GM21737 (cell line): ENCODE data around the gene HELB.

Experiments used
- ATAC-seq: cut with Tn5 transposase; IDR thresholded peaks from one replicate; pipeline ENCODE4 v1.9.1; 2021; ENCODE audit warnings: mild to moderate bottlenecking, moderate library complexity; ENCODE audit not compliant: unreplicated experiment

The HELB gene

DNA sequence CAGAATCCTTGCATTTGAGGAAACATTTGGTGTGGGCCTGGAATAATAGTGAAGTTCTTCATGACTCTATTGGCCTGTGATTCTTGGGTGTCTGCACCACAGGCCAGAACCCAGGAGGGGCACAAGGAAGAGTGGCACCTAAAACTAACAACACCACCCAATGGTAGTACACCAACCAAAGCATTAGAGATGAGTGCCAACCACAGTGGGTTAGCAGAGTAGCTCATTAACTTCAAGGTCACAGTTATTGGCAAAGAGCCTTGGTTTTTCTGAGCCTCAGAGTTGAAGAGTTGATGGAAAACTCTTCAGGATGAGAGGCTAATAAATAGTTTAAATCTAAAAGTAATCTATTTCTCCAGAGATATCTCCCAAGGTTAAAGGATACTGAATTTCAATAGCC lies 57.0 kb downstream of the HELB start:
- no peak for ATAC-seq

DNA sequence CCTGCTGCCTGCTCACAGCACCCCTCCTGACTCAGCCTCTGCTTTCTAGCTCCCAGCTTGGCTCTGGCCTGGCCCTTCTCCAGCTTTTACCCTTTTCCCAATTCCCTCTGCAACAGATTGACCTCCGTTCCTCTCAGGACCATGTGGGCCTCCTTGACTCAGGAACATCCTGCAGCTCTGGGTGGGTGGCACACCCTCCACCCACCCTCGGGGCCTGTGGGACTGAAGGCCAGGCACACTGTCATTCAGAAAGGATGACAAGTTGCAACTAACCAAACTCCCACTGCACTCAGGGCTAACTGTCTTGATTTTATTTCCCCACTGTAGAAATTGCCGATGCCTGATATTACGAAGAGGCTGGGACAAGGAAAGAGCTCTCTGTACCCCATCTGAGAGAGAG lies 59.4 kb downstream of the HELB start:
- no peak for ATAC-seq

DNA sequence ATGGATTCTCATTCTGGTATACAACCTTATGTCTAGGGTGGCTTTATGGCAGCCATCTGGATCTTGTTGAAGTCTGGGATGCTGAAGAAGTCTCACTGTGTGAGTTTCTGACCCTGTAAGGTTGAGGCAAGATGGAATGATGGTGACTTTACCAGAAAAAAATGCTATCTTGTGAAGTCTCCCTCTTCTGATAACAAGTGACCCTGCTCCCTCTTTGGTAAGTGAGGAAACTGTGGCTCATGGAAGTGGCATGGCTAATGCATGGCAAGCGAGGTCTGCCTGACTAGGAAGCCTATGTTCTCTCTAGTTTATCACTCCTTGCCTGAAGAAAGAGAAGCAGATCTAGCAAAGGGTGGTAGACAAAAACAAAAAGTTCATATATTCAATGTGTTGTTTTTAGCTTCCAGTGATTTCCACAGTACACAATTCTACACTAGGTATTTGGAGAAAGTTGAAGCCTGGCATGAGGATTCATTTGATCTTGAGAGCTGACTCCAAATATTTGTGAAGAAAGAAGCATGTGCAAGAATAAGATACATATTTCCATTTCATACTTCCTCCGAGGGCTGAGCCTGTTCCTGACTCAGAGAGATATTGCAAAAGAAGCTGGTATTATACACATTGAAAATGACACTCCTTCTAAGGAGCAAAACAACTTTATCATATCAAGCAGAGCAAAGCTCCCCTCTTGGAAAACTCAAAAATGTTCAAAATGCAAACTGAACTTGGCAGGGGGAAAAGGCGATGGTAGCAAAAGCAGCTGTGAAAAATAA lies 63.6 kb downstream of the HELB start:
- no peak for ATAC-seq

DNA sequence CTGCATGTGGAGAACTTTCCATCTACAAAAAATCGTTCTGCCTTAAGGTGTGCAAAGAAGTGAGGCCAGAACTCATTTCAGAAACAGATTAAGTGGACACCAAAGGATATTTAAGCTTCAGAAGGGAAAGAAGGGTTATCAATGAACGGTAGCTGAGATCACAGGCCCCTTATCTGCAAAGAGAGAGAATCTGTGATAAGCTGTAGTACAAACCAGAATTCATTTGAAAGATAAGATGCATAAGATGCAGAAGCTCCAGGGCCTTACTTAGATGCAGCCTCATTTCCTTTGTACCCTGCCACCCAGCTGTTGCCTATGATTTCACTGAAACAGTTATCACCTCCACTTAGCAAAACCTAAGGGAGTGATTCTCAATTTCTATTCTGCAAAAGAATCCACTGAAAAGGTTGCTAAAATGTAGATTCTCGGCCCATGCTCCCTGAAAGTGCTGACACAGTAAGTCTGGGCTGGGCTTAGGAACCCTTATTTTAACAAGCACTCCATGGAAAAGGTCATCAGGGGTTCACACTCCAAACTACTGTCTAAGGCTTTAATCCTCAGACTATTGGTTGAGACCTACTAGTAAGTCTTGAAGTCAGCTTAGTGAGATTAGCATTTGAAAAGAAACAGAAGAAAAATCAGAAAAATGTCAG lies 64.8 kb downstream of the HELB start:
- no peak for ATAC-seq

DNA sequence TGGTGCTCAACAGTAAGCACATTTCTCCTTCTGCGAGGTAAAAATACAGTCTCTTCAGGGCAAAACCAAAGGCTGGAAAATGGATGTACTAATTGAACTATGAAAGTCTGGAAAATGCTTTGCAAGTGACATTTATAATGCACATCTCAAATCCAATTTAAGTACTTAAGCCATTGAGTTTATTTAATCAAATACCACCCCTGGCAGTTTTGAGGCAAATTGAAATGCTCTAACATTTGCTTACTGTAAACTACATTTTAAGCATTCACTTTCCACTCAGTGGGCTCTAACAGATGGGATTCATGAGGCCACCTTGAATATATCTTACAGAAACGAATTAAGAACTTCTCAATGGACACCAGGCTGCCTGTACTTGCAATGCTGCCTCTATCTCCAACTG lies 69.7 kb downstream of the HELB start:
- no peak for ATAC-seq

DNA sequence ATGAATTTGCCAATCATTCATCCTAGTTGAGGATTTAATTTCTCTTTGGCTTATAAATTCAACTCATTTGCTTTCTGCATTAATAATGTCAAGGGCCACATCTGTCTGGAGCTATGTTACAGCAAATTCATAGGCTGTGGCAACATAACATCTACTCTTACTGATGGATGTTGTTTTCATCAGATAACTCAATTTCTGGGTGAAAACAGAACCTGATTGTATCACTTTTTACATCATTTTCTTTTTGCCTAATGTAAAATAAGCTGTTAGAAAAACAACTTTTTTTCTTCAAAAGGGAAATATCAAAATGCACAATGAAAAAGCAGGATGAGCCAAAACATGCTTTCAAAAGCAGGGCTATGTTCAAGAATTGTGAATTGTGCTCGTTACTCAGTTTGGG lies 73.3 kb downstream of the HELB start:
- ATAC-seq = no peak

DNA sequence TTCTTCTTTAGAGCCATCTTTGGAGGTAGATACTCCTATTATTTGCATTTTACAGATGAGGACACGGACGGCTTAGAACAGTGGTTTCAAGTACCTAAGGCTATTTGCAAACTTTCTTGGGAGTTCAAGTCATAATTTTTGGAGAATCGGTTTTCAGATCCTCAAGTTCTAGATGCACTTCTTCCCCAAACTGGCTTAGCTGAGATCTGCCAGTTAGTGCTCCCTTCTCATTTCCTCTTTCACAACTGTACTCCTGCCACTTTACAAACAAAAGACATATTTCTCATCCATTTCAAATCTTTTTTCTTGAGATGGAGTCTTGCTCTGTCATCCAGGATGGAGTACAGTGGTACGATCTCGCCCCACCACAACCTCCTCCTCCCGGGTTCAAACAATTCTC lies 77.3 kb downstream of the HELB start:
- ATAC-seq = no peak

DNA sequence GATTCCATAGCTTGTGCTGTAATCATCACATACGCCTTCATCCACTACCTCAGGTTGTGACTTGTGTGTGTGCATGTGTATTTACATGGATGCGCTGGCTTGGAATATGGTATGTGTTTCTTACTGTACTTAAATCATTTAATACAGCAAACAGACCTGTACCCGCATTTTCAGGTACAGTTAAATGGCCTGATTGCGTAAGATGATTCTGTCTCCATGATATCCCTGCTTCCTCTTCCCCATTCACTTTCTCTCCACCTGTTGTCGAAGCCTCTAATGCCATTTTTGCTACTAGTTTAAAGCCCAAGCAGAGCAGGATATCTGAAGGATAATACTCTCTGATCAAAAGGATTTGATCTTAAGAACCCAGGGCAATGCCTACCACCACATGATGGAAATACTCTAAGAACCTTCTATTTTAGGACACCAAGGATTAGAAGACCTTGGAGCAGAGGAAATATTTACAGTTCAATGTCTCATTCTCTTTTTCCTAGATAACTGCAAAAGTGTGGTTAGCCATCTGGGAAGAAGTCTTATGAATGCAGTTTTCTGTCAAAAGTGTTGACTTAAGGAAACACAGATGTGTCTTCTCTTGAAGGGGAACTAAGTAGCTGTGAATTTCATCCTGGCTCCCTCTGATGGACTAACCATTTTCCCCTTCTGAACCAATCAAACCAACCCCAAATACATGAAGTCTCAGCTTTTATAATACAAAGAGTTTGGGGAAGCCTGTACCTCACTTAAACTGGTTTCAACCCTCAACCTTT lies 78.7 kb downstream of the HELB start:
- ATAC-seq = no peak

DNA sequence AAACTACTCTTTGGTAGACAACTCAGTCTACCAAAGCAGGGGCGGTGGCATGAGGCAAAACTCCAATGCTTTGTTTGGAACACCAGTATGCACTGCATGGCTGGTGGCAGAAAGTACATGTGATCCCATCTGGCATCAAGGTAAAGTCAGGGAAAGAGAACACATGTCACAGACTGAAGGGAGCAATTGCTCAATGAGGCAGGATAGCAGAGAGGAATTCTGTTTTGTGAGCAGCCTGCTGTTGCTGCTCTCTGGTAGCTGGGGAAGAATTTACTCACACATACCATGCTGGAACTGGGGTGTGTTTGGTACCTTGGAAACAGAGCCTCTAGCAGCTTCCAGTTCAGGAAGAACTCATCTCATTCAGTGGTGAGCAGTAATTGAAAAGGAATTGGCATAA lies 84.8 kb downstream of the HELB start:
- ATAC-seq = no peak
